ENCODE data around the gene DCANP1.

The DCANP1 gene

GRCh38 chr5:135492319-135492626 lies 45.1 kb upstream of the DCANP1 start:
- no peak overlapping the region for H3K4me2 ChIP-seq (ENCODE audit: low read length)

GRCh38 chr5:135491552-135492318 lies 44.6 kb upstream of the DCANP1 start:
- H3K27ac ChIP-seq (ENCODE audit: low read length) = no peak overlapping the region
- TF ChIP-seq EZH2phosphoT487 (IDR thresholded peaks at IDR 0.05; ENCODE audit: low read depth) = no peak
- TF ChIP-seq, protein P1, sequence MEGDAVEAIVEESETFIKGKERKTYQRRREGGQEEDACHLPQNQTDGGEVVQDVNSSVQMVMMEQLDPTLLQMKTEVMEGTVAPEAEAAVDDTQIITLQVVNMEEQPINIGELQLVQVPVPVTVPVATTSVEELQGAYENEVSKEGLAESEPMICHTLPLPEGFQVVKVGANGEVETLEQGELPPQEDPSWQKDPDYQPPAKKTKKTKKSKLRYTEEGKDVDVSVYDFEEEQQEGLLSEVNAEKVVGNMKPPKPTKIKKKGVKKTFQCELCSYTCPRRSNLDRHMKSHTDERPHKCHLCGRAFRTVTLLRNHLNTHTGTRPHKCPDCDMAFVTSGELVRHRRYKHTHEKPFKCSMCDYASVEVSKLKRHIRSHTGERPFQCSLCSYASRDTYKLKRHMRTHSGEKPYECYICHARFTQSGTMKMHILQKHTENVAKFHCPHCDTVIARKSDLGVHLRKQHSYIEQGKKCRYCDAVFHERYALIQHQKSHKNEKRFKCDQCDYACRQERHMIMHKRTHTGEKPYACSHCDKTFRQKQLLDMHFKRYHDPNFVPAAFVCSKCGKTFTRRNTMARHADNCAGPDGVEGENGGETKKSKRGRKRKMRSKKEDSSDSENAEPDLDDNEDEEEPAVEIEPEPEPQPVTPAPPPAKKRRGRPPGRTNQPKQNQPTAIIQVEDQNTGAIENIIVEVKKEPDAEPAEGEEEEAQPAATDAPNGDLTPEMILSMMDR (IDR thresholded peaks at IDR 0.05; ENCODE audit: low read depth, low read length) = no peak
- H3K4me2 ChIP-seq (ENCODE audit: low read length) = no peak overlapping the region
- no peaks in the 10 kb centered on the region for H3K27me3 ChIP-seq (ENCODE audit: low read depth, low read length)
- H3K9me3 ChIP-seq (ENCODE audit: insufficient read depth, low read length) = no peaks in the 10 kb centered on the region
- H3K9ac ChIP-seq (ENCODE audit: low read length) = no peak overlapping the region
- no peaks in the 10 kb centered on the region for H3K4me1 ChIP-seq (ENCODE audit: low read length)
- no peak overlapping the region for H3K4me3 ChIP-seq (ENCODE audit: low read length)
- no peaks in the 10 kb centered on the region for H4K20me1 ChIP-seq (ENCODE audit: insufficient read depth, low read length)
- no peaks in the 10 kb centered on the region for H3K79me2 ChIP-seq (ENCODE audit: low read length)
- H2AFZ ChIP-seq (ENCODE audit: low read depth, low read length) = no peak overlapping the region
- H3K36me3 ChIP-seq (replicated peaks; ENCODE audit: low read depth, low read length) = no peaks in the 10 kb centered on the region

More at GRCh38 chr5:135492319-135492626, 45.1 kb upstream of the DCANP1 start:
- no peak for TF ChIP-seq EZH2phosphoT487 (IDR thresholded peaks at IDR 0.05; ENCODE audit: low read depth)
- TF ChIP-seq, protein P1 (IDR thresholded peaks at IDR 0.05; ENCODE audit: low read depth, low read length) = no peak
- Histone ChIP-seq H3K9ac (ENCODE audit: low read length) (no peak overlapping the region), H3K9me3 (ENCODE audit: insufficient read depth, low read length) (no peaks in the 10 kb centered on the region), H3K4me1 (ENCODE audit: low read length) (no peaks in the 10 kb centered on the region), H3K4me3 (ENCODE audit: low read length) (no peak overlapping the region), H2AFZ (ENCODE audit: low read depth, low read length) (no peak overlapping the region), H3K27ac (ENCODE audit: low read length) (no peak overlapping the region), H3K36me3 (replicated peaks; ENCODE audit: low read depth, low read length) (no peaks in the 10 kb centered on the region), H4K20me1 (ENCODE audit: insufficient read depth, low read length) (no peaks in the 10 kb centered on the region), H3K27me3 (ENCODE audit: low read depth, low read length) (no peaks in the 10 kb centered on the region), H3K79me2 (ENCODE audit: low read length) (no peaks in the 10 kb centered on the region)

- H4K20me1 ChIP-seq (ENCODE audit: insufficient read depth, low read length) = no peaks in the 10 kb centered on the region
- no peaks in the 10 kb centered on the region for H3K9me3 ChIP-seq (ENCODE audit: insufficient read depth, low read length)
- H3K27ac ChIP-seq (ENCODE audit: low read length) = no peak overlapping the region
- TF ChIP-seq, protein P1 (IDR thresholded peaks at IDR 0.05; ENCODE audit: low read depth, low read length) = no peak
- no peak for TF ChIP-seq EZH2phosphoT487 (IDR thresholded peaks at IDR 0.05; ENCODE audit: low read depth)
- H3K4me2 ChIP-seq (ENCODE audit: low read length) = no peak overlapping the region
- no peak overlapping the region for H2AFZ ChIP-seq (ENCODE audit: low read depth, low read length)
- H3K36me3 ChIP-seq (replicated peaks; ENCODE audit: low read depth, low read length) = no peaks in the 10 kb centered on the region
- H3K79me2 ChIP-seq (ENCODE audit: low read length) = no peaks in the 10 kb centered on the region
- H3K27me3 ChIP-seq (ENCODE audit: low read depth, low read length) = no peaks in the 10 kb centered on the region
- H3K9ac ChIP-seq (ENCODE audit: low read length) = no peak overlapping the region
- no peak overlapping the region for H3K4me3 ChIP-seq (ENCODE audit: low read length)
- H3K4me1 ChIP-seq (ENCODE audit: low read length) = no peaks in the 10 kb centered on the region
Observed at GRCh38 chr5:135491038-135491551, 43.9 kb upstream of the DCANP1 start.

- no peaks in the 10 kb centered on the region for H3K27me3 ChIP-seq (ENCODE audit: low read depth, low read length)
Observed at GRCh38 chr5:135490245-135491037, 43.3 kb upstream of the DCANP1 start.

More at GRCh38 chr5:135490245-135491037, 43.3 kb upstream of the DCANP1 start:
- H4K20me1 ChIP-seq (ENCODE audit: insufficient read depth, low read length) = no peaks in the 10 kb centered on the region
- H3K4me3 ChIP-seq (ENCODE audit: low read length) = no peak overlapping the region
- no peak overlapping the region for H3K4me2 ChIP-seq (ENCODE audit: low read length)
- no peaks in the 10 kb centered on the region for H3K4me1 ChIP-seq (ENCODE audit: low read length)
- TF ChIP-seq, protein P1 (IDR thresholded peaks at IDR 0.05; ENCODE audit: low read depth, low read length) = no peak
- TF ChIP-seq EZH2phosphoT487 (IDR thresholded peaks at IDR 0.05; ENCODE audit: low read depth) = no peak
- no peak overlapping the region for H3K9ac ChIP-seq (ENCODE audit: low read length)
- H3K79me2 ChIP-seq (ENCODE audit: low read length) = no peaks in the 10 kb centered on the region
- no peak overlapping the region for H3K27ac ChIP-seq (ENCODE audit: low read length)
- H2AFZ ChIP-seq (ENCODE audit: low read depth, low read length) = no peak overlapping the region
- H3K36me3 ChIP-seq (replicated peaks; ENCODE audit: low read depth, low read length) = no peaks in the 10 kb centered on the region
- no peaks in the 10 kb centered on the region for H3K9me3 ChIP-seq (ENCODE audit: insufficient read depth, low read length)
